ENCODE data around the gene PPP2R1A.

Gene PPP2R1A

DNA sequence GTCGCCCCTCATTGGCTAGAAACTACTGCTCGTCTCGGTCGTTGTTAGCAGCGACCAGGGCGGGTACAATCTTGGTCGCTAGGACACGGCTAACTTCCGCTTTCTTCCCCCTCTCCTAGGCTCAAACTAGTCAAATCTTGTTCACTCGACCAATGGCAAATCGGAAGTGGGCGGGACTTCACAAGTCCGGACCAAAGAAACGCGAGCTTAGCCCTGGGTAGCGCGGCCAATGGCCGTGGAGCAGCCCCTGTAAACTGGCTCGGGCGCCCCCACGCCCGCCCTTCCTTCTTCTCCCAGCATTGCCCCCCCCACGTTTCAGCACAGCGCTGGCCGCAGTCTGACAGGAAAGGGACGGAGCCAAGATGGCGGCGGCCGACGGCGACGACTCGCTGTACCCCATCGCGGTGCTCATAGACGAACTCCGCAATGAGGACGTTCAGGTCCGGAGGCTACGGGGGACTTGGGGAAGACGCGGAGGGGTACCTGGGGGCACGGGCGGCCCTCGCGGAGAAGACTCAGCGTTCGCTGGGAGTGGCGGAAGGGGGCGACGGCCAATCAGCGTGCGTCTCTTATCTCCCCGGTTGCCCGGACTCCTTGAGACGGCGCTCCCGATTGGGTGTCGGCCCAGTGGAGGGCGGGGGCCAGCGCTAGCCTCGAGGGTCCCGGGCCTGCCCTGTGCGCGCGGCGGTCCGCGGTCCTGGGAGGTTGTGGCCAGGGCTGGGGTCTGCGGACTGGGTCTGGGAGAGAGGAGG is at the start of gene PPP2R1A:
Gene PPP2R1A (plus strand): TSS at position 318 of the 752 bp plus-strand sequence. CDS start 45 bp downstream, at position 363.
- DNase-seq (ENCODE audit: low read depth in 4 of 4, low spot score in 1 of 4), result peak; percentile 93 to 95 (median 94)

DNA sequence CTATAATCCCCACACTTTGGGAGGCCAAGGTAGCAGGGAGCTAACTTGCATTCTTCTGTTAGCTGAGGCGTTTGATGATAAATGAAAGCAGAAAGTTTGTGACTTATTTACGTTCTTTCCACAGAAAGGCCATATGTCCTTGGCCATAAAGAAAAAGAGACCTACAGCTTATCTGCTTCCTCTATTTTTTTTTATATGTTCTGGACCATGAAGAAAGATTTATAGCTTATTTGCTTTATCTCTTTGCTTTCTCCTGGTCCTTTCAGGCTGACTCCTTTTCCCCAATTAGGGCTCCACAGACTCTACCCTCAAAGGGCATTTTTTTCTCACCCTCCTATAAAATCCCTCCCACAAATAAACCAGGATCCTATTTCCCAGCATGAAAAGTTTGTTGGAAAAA is 48.6 kb upstream of the PPP2R1A start:
- no peak for DNase-seq (ENCODE audit: low read depth in 4 of 4, low spot score in 1 of 4)

DNA sequence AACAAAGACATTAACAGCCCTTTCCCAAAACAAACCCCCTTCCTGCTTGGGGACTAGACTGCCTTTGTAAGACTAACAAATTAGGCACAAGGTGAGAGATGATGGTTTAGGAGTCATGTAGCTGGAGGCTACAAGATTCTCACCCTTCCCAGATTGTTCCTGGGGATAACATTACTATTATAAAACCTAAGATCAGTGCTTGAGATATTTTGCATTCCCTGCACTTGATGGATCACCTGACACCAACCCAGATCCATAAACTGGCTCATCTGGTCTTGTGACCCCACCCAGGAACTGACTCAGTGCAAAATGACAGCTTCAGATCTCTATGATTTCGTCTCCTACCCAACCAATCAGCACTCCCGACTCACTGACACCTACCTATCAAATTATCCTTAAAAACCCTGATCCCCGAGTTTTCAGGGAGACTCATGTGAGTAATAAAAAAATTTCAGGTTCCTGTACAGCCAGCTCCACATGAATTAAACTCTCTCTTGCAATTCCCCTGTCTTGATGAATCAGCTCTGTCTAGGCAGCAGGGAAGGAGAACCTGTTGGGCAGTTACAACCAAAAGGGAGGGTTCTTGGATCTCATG is 47.8 kb upstream of the PPP2R1A start:
- no peak for DNase-seq (ENCODE audit: low read depth in 4 of 4, low spot score in 1 of 4)

DNA sequence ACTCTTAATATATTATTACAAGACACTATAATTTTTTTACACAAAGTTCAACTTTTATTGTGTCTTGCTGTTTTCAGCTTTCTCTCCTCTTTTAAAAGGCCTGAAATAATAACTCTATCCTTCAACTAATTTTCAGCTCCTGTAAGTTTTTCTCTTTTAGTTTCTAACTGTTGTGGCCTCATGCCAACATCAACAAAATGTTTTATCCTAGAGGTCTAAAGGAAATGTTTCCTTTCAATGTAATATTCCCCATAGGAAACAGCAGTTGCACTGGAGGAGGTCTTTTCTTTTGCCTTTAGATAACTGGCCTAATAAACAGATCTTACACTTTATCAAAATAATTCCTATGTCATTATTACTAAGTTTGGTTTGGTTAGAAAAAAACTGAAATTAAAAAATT is 41.6 kb upstream of the PPP2R1A start:
- no peak for DNase-seq (ENCODE audit: low read depth in 4 of 4, low spot score in 1 of 4)

DNA sequence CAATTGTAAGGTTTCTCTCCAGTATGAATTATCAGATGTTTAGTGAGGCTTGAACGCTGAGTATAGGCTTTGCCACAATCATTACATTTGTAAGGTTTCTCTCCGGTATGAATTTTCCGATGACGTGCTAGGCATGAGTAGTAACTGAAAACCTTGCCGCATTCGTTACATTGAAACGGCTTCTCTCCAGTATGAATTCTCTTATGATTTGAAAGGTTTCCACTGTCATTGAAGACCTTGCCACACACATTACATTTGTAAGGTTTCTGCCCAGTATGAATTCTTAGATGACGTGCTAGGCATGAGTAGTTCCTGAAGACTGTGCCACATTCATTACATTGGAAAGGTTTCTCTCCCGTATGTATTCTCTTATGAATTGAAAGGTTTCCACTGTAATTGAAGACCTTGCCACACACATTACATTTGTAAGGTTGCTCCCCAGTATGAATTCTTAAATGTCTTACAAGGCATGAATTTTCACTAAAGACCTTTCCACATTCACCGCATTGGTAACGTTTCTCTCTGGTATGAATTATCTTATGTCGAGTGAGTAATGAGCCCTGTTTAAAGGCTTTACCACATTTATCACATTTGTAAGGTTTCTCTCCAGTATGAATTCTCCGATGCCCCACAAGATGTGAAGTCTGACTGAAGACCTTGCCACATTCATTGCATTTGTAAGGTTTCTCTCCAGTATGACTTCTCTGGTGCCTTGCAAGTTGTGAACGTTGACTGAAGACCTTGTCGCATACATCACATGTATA is 34.1 kb upstream of the PPP2R1A start:
- DNase-seq (ENCODE audit: low read depth in 4 of 4, low spot score in 1 of 4), result no peak

DNA sequence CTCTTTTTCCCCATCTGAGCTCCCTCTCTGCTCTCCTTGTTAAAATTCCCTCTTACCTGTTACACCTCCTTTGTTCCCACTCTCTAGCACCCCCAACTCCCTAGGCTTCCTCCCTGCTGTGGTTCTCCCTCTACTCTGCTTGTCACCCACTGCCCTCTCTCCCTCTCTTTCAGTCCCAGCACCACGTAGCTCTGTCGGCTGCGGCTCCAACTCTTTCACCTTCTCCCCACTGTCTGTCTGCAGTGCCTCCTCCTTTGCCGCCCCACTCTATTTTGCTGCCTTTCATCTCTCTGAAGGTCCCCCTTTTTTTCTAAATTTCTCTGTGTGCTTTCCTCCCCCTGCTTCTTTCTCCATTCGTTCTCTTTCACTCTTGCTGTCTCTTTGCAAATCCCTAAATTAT is 19.5 kb upstream of the PPP2R1A start:
- DNase-seq (ENCODE audit: low read depth in 4 of 4, low spot score in 1 of 4), result no peak

DNA sequence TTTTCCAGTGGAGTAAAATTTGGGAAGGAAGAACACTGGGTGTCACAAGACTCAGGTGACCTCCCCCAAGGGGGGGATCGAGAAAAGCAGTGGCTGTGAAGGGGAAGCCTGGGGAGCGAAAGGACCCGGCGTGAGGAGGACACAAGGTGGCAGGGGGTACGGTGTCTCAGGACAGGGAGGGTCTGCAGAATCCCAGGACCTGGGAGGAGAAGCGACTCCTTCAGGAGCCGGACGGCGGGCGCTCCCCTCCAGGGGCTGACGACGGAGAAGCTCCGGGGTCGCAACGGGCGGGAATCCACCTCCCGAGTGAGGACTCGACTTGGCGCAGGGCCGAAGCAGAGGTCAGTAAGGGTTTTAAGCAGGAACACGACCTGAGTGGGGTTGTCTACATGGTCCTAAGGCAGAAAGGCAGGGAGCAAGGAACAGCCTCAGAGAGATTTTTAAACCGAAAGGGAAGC is 19.0 kb upstream of the PPP2R1A start:
- no peak for DNase-seq (ENCODE audit: low read depth in 4 of 4, low spot score in 1 of 4)

DNA sequence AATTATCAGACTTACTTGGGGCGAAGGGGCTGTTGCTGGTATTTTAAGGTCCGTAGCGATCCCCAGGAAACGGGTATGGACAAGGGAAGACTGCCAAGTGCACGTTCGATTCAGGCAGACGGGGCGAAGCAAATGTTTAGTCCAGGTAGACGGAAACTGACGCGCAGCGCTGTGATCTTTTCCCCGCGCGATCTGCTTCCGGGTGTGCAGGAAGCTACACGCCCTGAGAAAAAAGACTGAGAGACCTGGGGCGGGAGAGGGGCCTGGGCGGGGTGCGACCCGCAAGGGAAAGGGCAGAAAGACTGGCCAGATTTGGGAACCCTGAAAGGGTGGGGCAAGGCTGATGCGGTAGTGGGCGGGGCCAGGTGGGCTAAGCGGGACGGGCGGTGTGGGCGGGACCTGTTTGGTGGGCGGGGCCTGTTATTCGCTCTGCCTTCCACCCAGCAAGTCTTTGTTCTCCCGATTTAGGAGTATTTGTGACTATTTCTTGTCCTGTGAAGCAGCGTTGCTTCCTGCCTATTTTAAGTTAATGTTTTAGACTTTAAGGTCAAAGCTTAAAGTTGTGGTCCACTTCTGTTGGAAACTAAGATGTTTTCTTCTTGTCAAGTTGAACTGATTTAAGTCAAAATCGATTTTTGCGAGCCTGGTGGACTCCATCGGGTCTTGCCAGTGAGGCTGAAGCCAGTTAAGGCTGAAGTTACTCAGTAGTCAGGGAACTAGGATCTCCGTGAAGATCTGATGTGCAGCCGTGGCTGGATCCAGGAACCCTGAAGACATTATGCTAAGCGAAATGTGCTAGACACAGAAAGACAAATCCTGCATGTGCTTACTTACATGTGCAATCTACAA is 18.3 kb upstream of the PPP2R1A start, which contains the start of gene ZNF836:
Gene ZNF836 (minus strand): TSS at position 301 of the 849 bp plus-strand sequence. CDS start 3,549 bp downstream, outside the sequence.
- peak; percentile 82 to 88 (median 84) for DNase-seq (ENCODE audit: low read depth in 4 of 4, low spot score in 1 of 4)

DNA sequence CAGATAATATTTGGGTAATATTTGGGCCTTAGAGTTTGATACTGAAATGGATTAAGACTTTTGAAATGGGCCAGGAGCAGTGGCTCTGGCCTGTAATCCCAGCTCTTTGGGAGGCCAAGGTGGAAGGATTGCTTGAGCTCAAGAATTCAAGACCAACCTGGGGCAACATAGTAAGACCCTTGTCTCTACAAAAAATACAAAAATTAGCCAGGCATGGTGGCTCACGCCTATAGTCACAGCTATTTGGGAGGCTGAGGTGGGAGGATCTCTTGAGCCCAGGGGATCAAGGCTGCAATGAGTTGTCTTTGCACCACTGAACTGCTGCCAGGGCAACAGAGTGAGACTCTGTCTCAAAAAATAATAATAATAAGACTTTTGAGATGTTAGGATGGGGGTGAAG is 17.5 kb upstream of the PPP2R1A start:
- DNase-seq (ENCODE audit: low read depth in 4 of 4, low spot score in 1 of 4), result no peak

DNA sequence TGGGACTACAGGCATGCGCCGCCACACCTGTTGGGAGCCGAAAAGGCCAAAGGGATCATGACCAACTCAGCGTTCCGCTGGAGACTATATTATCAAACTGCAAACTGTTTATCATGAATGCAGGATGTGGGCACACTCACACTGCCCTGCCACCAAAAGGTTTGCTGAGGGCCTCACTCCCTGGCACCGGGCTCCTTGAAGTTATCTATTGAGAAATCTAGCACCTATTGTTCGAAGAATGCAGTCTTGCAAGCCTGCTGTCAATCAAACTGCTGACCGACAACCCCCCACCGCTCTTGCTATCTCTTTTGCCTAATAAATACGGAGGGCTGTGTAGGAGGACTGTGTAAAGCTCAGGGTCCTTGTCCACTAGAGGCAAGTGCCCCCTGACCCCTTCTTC is 13.3 kb upstream of the PPP2R1A start:
- DNase-seq (ENCODE audit: low read depth in 4 of 4, low spot score in 1 of 4), result no peak

DNA sequence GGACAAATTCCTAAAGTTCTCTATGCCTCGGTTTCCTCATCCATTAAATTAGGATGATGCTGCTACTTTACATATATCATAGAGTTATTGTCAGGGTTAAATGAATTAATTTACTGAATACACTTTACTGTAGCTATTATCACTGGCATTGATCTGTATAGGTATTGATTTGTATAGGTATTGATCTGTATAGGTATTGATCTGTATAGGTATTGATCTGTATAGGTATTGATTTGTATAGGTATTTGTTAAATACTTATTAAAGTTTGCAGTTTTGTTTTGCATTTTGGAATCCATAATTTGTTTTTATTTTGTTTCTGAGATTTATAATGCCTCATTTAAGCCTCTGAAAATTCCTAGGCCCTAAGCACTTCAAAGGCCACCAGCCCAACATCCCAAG is 2.4 kb upstream of the PPP2R1A start:
- DNase-seq (ENCODE audit: low read depth in 4 of 4, low spot score in 1 of 4), result no peak

DNA sequence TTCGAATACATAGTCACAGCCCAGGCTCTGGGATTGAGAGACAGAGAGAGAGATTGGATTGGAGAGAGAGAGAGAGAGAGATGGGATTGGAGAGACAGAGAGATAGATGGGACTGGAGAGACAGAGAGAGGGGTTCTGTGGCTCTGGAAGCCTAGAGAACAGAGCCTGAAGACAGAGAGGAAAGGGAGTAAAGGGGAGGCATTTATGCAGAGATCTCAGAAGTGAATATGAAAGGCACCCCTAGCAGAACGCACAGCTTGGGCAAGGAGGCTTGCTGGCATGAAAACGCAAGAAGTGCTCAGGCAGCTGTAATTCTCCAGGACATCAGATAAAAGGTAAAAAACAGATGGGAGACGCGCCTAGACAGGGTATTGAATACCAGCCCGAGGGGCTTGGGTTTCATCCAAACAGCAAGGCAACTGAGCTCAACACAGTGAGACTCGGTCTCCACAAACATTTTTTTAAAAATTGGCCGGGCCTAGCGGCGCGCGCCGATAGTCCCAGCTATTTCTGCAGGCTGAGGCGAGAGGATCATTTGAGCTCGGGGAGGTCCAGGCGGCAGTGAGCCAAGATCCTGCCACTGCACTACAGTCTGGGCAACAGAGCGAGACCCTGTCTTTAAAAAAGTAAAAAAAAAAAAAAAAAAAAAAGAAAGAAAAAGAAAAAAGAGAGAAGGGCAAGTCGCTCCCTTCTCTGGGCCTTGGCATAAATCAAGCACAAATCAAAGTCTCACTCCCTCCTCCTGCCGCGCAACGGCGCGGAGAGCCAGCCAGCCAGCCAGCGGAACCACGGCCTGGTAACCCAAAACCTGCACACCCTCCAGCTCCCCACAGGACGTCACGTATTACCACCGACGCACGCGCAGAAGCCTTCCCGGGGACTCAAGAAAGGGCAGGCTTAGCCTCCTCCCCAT is 774 bp upstream of the PPP2R1A start:
- DNase-seq (ENCODE audit: low read depth in 4 of 4, low spot score in 1 of 4), result peak in 3 of 4 experiments; percentile 89 to 94 (median 94)

DNA sequence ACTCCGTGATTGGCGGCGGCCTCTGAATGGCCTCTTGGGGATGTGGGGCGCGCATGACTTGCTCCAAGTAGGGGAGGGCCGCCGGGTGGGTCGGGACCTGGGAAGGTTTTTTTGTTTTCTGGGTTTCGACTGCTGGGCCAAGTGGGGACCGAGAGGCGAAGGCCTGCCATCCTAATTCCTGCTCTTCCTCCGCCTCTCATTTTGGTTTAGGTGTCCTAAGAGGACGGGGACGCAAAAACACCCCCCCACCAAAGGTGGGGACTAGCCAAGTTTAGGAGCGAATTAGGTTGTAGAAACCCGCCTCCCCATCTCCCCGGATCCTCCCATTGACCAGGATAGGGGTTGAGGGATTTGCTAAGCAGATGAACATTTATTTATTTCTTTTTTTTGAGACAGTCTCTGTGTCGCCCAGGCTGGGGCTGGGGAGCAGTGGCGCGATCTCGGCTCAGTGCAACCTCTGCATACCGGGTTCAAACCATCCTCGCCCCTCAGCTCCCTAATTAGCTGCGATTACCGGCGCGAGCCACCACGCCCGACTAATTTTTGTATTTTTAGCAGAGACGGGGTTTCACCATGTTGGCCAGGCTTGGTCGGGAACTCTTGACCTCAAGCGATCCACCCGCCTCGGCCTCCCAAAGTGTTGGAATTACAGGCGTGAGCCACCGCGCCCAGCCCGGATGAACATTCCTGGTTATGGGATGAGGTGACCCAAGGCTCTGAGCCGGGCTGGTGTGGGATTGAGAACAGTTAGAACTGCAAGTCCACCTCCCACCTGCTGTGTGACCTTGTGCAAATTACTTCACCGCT is 838 bp downstream of the PPP2R1A start:
- no peak for DNase-seq (ENCODE audit: low read depth in 4 of 4, low spot score in 1 of 4)

DNA sequence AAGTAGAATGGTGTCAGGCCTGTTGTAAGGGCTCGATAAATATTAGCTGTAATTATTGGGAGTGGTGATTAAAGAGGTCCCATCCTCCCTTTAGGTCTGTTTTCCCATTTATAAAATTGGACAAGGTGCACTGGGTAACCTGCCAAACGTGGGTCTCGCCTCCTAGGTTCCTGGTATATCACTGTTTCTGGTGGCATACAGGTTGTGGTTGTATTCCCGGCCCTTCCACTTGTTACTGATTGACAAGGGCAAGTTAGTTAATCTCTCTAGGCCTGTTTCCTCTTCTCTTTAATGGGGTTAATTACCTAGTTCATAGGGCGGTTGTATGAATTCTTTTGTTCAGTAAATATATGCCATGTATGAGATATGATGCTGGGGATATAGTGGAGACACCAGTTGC is 1.5 kb downstream of the PPP2R1A start:
- DNase-seq (ENCODE audit: low read depth in 4 of 4, low spot score in 1 of 4), result no peak

DNA sequence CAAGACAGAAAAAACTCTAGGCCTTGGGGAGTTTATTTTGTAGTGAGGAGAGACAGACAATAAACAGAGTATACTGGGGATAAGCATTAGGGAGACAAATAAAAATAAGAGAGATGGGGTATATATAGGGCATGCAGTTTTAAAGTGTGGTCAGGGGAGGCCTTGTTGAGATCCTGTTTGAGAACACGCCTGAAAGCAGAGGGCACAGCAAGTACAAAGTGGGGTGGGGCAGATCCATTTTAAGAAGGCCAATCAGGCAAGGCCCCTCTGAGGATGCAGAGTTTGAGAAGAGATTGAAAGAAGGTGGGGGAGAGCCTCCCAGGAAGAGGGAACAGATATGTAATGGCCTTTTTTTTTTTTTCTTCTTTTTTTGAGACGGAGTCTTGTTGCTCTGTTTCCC is 2.1 kb downstream of the PPP2R1A start:
- DNase-seq (ENCODE audit: low read depth in 4 of 4, low spot score in 1 of 4), result no peak

DNA sequence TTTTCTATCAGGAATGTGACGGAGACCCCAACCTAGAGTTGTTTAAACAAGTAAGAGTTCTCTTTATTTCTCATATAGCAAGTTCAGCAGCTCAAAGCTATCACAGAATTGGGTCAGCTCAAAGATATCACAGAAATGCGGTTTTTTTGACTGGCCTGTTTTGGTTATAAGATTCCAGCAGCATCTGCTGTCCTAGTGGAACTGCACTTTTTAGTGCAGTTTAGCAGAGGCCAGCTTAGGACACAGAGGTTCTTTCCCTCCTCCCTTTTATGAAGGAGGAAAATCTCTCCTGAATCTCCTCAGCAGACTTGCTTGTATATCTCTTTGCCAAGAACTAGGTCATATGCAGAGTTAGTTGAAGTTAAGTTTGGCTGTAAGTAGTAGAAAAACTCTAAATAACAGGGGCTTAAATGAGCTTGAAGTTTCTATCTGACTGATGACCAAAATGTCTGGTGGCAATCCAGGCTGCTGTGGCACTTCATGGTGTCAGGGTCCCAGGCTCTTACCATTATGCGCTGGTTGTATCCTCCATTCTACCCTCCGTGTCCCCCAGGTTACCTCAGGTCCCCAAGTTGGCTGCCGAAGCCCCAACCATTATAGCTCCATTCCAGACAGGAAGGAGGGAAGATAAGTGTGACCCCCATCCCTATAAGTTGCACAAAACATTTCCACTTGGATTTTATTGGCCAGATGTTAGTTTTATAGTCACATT is 6.6 kb downstream of the PPP2R1A start:
- no peak for DNase-seq (ENCODE audit: low read depth in 4 of 4, low spot score in 1 of 4)

DNA sequence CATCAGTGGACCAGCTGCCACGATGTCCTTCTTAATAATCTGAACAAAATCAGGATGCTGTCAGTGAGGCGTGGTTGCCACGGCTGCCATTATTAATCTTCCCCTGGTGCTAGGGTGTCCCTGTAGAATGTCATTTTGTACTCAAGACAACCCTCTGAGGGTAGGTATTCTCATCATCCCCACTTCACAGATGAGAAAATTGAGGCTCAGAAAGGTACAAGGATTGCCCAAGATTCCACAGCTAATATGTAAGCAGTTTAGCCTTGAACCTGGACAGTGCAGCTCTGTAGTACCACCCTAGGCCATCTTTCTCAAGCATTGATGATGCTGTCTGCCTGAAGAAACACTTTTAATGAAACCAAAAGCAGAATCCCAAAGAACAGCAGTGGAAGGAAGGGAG is 8.1 kb downstream of the PPP2R1A start:
- no peak for DNase-seq (ENCODE audit: low read depth in 4 of 4, low spot score in 1 of 4)

DNA sequence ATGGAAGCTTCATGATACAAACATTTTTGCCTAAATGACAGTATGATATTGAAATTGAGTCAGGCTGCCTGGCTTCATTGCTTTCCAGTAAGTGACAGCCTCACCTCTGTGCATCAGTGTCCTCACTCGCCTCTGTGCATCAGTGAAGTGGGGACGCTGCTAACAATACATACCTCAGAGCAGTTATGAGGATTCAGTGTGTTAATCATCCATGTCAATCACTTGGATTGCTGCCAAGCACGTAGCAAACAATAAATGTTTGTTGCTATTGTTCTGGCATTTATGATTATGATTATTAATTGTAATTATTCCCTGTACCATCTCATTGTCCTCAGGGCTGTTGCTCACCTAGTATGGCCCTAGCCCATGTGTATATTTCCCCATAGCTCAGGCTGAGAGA is 8.8 kb downstream of the PPP2R1A start:
- DNase-seq (ENCODE audit: low read depth in 4 of 4, low spot score in 1 of 4), result no peak

Data from stimulated activated CD4-positive, alpha-beta T cell treated with anti-CD3 and anti-CD28 coated beads, Interleukin-1b, Interleukin-23, amount 100 ng/mL, for 24 hours (primary cell).